NCI-H446 treated with DMSO at 0.1 percent for 48 hours (cell line): ENCODE results near the gene AGAP2.
"Not testable (repeated sequence)": the region's sequence is repeated elsewhere in the genome, so short reads cannot be mapped to it uniquely, and the experiment has no call there.

ENCODE experiments used
- DNase-seq: peaks from one replicate; lab custom pipeline; 2025; lab: John Stamatoyannopoulos, UW

Gene AGAP2

DNA sequence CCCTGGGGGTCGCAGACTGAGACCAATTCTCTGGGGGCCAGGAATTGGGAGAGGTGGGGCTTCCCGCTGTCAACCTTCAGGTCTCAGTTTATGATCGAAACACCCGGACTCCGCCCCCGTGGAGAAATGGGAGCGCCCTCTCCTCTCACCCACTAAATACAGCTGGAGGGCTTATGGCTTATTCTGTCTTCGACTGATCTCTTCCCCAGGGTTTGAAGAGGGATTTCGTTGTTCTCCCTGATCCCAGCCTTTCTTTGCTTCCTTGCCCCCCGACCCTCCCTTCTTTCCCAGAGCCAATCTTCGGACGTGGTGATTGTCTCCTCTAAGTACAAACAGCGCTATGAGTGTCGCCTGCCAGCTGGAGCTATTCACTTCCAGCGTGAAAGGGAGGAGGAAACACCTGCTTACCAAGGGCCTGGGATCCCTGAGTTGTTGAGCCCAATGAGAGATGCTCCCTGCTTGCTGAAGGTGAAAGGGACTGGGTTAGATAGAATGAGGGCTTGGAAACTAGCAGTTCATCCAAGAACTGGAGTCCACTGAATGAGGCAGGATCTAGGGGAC is 44.0 kb downstream of the AGAP2 start:
- DNase-seq = no peak

DNA sequence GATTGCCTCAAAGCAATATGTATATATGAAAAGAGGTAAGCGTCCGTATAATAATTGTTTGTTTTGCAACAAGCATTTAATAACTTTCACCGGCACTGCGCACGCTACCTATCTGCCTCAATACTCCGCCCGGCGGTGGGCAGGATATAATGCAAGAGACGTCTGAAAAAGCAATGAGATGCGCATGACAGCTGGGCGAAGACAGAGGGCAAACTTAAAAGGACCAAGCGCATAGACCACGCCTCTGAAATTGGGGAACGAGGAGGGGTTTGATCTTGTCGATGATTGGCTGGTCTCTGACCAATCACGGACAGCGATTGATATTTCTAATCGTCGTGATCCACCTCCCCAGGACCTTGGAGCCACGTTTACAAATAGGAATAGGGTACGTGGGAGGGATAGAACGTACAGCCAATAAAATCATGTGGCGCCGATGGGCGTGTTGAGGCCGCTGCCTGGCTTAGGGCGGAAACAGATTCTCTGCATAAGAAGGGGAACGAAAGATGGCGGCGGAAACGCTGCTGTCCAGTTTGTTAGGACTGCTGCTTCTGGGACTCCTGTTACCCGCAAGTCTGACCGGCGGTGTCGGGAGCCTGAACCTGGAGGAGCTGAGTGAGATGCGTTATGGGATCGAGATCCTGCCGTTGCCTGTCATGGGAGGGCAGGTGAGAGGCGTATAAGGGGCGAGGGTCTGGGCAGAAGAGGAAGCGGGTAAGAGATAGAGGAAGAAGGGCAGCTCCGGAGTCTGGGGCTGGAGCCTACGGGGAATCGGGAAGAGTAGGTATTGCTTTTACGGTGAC is 44.7 kb downstream of the AGAP2 start, which contains the start of gene OS9:
TSS of gene OS9 (plus strand) at position 474 of the 800 bp plus-strand sequence. CDS start at position 504, 30 bp downstream.
- DNase-seq = peak; percentile 99

DNA sequence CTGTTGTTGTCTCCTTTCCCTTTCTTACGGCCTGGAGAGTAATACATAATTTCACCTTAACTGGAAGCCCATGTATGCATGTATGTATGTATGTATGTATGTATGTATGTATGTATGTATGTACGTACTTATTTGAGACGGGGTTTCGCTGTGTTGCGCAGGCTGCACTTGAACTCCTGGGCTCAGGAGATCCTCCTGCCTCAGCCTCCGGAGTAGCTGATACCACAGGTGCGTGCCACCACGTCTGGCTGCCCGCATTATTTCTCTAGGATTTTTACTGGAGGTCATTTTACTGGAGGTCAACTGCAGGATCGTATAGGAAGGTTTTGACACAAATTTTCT is 45.3 kb downstream of the AGAP2 start:
- DNase-seq = no peak

DNA sequence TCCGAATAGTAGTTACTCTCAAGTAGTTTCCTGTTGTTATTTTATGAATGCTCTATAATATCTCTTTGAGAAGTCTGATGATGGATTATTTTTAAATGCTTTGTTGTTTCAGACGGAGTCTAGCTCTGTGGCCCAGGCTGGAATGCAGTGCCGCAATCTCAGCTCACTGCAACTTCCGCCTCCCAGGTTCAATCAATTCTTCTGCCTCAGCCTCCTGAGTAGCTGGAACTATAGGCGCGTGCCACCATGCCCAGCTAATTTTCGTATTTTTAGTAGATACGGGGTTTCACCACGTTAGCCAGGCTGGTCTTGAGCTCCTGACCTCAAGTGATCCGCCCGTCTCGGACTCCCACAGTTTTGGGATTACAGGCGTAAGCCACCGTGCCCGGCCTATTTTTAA is 46.0 kb downstream of the AGAP2 start:
- DNase-seq = no peak

DNA sequence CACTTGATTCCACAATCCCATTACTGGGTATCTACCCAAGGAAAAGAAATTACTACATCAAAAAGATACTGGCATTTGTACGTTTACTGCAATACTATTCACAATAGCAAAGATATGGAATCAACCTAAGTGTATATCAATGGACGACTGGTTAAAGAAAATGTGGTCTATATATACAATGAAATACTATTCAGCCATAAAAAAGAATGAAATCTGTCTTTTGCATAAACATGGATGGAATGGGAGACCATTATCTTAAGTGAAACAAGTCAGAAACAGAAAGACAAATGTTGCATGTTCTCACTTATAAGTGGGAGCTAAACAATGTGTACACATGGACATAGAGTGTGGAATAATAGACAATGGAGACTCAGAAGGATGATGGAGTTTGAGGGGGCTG is 49.6 kb downstream of the AGAP2 start:
- DNase-seq = no peak

DNA sequence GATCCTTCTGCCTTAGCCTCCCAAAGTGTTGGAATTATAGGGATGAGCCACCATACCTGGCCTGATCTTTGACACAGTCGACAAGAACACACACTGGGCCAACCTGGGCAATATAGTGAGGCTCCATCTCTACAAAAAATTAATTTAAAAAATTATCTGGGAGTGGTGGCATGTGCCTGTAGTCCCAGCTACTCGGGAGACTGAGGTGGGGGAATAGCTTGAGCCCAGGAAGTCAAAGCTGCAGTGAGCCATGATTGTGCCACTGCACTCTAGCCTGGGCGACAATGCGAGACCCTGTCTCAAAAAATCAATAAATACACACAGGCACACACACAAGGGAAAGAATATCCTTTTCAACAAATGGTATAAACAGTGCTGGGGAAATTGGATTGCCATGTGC is 50.7 kb downstream of the AGAP2 start:
- no peak for DNase-seq

DNA sequence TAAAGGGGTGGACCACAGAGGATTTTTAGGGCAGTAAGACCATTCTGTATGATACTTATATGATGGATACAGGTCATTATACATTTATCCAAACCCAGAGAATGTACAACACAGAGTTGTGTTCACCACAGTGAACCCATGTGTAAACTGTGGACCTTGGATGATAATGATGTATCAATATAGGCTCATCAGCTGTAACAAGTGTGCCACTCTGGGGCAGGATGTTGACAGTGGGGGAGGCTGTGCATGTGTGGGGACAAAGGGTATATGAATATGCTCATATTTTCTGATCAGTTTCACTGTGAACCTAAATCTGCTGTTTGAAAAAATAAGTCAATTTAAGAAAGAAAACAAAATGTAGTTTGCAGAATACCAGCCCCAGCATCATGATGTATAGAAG is 58.8 kb downstream of the AGAP2 start:
- no peak for DNase-seq

DNA sequence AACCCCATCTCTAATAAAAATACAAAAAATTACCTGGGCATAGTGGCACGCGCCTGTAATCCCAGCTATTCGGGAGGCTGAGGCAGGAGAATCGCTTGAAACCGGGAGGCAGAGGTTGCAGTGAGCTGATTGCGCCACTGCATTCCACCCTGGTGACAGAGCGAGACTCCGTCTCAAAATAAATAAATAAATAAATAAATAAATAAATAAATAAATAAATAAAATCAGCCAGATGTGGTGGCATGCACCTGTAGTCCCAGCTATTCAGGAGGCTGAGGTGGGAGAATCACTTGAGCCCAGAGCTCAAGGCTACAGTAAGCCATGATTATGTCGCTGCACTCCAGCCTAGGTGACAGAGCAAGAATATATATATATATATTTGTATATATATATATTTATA is 60.6 kb downstream of the AGAP2 start:
- DNase-seq = not testable (repeated sequence)

DNA sequence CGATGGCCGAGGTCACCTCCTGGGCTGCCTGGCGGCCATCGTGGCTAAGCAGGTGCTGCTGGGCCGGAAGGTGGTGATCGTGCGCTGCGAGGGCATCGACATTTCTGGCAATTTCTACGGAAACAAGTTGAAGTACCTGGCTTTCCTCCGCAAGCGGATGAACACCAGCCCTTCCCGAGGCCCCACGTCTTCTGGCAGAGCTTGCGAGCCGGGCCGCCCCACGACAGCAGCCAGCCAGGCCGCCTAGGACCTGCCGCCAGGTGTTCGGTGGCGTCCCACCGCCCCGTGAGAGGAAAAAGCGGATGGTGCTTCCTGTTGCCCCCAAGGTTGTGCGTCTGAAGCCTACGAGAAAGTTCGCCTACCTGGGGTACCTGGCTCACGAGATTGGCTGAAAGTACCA is 63.9 kb downstream of the AGAP2 start:
- DNase-seq = no peak
